MCF 10A (cell line): Measurements from ENCODE around the gene INSIG1. TPM values are rescaled to one million over a fixed set of nuclear protein-coding genes. Genes with fewer than 3 reads are reported as not detected.

Source experiments
- BruUV-seq: library from RNA; stranded (reverse); fragments of 400-500 nt; replicated peaks from 2 replicates; lab custom pipeline; 2021; lab: Mats Ljungman, UMichigan
- CTCF ChIA-PET: fragments of 300-600 bp; sonication (Branson Sonifier 250); formaldehyde crosslinking; extraction: SDS; loops from one replicate; lab custom pipeline; 2021; ENCODE audit warnings: antibody characterized with exemption, inconsistent platforms; lab: Yijun Ruan, JAX
- POLR2A ChIA-PET: fragments of 300-600, 350-650 bp; sonication (Branson Sonifier 250); formaldehyde crosslinking; extraction: SDS; loops from one replicate; lab custom pipeline; 2020; ENCODE audit warnings: antibody characterized with exemption, inconsistent platforms; lab: Yijun Ruan, JAX
- DNase-seq: peaks from one replicate; pipeline ENCODE4 v3.0.0-alpha.2; 2018; ENCODE audit not compliant: unreplicated experiment
- H3K27ac Mint-ChIP-seq: one replicate; pipeline ENCODE4 v1.8.0; 2022; ENCODE audit warnings: mild to moderate bottlenecking, low read depth, mixed read lengths; ENCODE audit not compliant: unreplicated experiment
- H3K27me3 Mint-ChIP-seq: one replicate; pipeline ENCODE4 v1.8.0; 2022; ENCODE audit warnings: mixed read lengths; ENCODE audit not compliant: insufficient read depth, unreplicated experiment
- H3K36me3 Mint-ChIP-seq: one replicate; pipeline ENCODE4 v1.8.0; 2022; ENCODE audit warnings: mild to moderate bottlenecking, moderate library complexity, mixed read lengths; ENCODE audit not compliant: insufficient read depth, unreplicated experiment
- H3K4me1 Mint-ChIP-seq: one replicate; pipeline ENCODE4 v1.8.0; 2022; ENCODE audit warnings: mixed read lengths; ENCODE audit not compliant: insufficient read depth, unreplicated experiment
- H3K4me3 Mint-ChIP-seq: one replicate; pipeline ENCODE4 v1.8.0; 2022; ENCODE audit warnings: mild to moderate bottlenecking, moderate library complexity, mixed read lengths; ENCODE audit not compliant: unreplicated experiment
- H3K9me3 Mint-ChIP-seq: one replicate; pipeline ENCODE4 v1.8.0; 2022; ENCODE audit warnings: mixed read lengths; ENCODE audit not compliant: unreplicated experiment
- intact Hi-C: fragments of 100-400 bp; cut with micrococcal nuclease; formaldehyde crosslinking; loops from 2 replicates; pipeline ENCODE4 v1.14.1; 2022
- total RNA-seq: library from RNA; stranded (reverse); gene quantifications from 2 replicates; pipeline ENCODE4 v1.2.3, GENCODE V29; 2022
- TF ChIP-seq, protein P1 (sequence below): fragments of 200-600 bp; IDR thresholded peaks from one replicate; pipeline ENCODE4 v1.8.0; 2022; ENCODE audit warnings: antibody characterized with exemption, mild to moderate bottlenecking; ENCODE audit not compliant: unreplicated experiment

Gene INSIG1
- total RNA-seq, 1 experiment from 2014 or later = 11.2 TPM

DNA sequence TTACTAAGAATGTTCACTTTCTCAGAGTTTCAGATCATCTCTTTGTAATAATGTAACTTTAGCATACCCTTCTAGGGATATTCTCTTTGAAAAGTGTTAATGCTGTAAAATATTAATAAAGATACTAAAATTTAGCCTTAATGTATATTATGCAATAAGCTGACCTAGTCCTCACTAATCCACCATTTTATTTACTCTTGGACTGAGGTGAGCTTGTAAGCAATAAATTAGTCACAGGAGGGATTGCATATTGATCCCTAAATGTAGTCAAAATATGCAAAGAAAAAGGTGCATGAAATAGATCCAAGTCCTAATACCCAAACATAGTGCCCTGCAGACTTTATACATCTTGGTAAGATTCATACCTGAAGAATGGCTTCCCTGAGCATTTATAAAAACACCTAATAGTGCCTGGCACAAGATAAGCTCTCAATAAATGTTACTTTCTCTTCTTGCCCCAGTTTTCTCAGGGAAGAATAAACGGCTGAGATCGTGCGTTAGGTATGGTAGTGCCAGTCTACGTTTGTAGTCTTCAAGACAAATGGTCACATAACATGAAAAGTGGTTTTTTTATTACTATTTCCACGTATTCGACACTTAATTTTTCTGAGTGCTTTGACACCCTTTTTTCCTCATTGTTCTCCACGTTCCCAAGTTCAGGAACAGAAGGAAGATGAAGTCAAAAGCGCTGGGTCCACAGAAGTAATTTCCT is 14.3 kb downstream of the INSIG1 start:
- no peak overlapping the region for H3K4me3 Mint-ChIP-seq
- no peaks in the 10 kb centered on the region for H3K9me3 Mint-ChIP-seq
- DNase-seq = no peak
- intact Hi-C loops = no loop called here
- no TSS peak for BruUV-seq
- ChIA-PET POLR2A (interaction anchor here (0.6 to 1.1 kb wide), 5 partner anchors 11 to 384 kb away, joined by 3 read pairs; partner anchors contain the start of gene INSIG1), CTCF (interaction anchor here (0.6 to 1.0 kb wide), 2 partner anchors 12 to 40 kb away, joined by 3 to 4 read pairs; no protein-coding TSS in a partner anchor)
- TF ChIP-seq, protein P1, sequence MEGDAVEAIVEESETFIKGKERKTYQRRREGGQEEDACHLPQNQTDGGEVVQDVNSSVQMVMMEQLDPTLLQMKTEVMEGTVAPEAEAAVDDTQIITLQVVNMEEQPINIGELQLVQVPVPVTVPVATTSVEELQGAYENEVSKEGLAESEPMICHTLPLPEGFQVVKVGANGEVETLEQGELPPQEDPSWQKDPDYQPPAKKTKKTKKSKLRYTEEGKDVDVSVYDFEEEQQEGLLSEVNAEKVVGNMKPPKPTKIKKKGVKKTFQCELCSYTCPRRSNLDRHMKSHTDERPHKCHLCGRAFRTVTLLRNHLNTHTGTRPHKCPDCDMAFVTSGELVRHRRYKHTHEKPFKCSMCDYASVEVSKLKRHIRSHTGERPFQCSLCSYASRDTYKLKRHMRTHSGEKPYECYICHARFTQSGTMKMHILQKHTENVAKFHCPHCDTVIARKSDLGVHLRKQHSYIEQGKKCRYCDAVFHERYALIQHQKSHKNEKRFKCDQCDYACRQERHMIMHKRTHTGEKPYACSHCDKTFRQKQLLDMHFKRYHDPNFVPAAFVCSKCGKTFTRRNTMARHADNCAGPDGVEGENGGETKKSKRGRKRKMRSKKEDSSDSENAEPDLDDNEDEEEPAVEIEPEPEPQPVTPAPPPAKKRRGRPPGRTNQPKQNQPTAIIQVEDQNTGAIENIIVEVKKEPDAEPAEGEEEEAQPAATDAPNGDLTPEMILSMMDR = no peak
- H3K27ac Mint-ChIP-seq = no peak overlapping the region
- peaks cover 5% of the 10 kb centered on the region for H3K4me1 Mint-ChIP-seq
- no peaks in the 10 kb centered on the region for H3K27me3 Mint-ChIP-seq
- H3K36me3 Mint-ChIP-seq = peaks cover 33% of the 10 kb centered on the region

DNA sequence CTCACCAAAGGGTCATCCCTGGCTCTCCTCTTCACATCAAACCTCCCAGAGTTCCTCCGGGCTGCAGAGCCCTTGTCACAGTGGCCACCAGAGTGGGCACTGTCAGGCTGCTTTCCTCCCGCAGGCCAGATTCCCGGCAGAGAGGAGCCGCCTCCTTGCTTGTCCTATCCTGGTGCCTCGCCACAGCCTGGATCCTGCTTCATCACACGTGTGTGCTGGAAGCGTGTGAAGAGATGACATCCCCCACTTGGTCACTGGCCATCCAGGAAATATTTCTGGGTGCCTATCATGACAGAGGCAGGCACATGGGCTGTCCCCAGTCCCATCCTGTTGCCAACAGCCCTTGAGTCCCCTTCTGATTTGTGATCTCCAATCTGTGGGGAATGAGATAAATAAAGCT is 15.0 kb downstream of the INSIG1 start:
- no peak for DNase-seq
- ChIA-PET CTCF (interaction anchor here (1.0 kb wide), 2 partner anchors 11 to 383 kb away, joined by 3 read pairs; no protein-coding TSS in a partner anchor), POLR2A (interaction anchor here (0.8 to 1.1 kb wide), 3 partner anchors 11 to 385 kb away, joined by 3 read pairs; partner anchors contain the start of gene INSIG1)
- Mint-ChIP-seq H3K36me3 (peaks cover 27% of the 10 kb centered on the region), H3K27me3 (no peaks in the 10 kb centered on the region), H3K4me3 (no peak overlapping the region), H3K9me3 (no peaks in the 10 kb centered on the region), H3K4me1 (no peaks in the 10 kb centered on the region), H3K27ac (no peak overlapping the region)
- intact Hi-C loops = no loop called here
- no TSS peak for BruUV-seq
- TF ChIP-seq, protein P1 = no peak

DNA sequence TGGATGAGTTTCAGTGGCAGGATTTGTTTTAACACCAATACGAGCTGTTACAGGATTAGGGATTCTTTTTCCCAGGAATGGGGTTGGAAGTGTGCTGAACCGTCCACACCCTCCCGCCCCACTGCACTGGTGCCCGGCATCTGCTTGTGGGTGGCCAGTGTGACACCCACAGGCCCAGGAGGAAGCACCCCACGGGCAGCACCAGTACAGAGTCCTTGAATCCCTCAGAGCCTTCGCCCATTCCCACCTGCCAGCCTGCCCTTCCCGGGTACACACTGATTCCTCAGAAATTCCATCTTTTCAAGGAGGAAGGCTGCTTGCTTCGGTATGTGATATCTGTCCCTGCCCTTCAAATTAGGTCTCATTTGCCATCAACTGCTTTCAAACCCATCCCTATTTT is 15.4 kb downstream of the INSIG1 start:
- intact Hi-C loops = no loop called here
- H3K27ac Mint-ChIP-seq = no peak overlapping the region
- no peaks in the 10 kb centered on the region for H3K27me3 Mint-ChIP-seq
- no peak for DNase-seq
- ChIA-PET CTCF (interaction anchor here (1.0 kb wide), 2 partner anchors 11 to 384 kb away, joined by 3 read pairs; no protein-coding TSS in a partner anchor), POLR2A (no interaction called here)
- H3K9me3 Mint-ChIP-seq = no peaks in the 10 kb centered on the region
- no TSS peak for BruUV-seq
- TF ChIP-seq, protein P1 = no peak
- H3K36me3 Mint-ChIP-seq = peaks cover 26% of the 10 kb centered on the region
- no peaks in the 10 kb centered on the region for H3K4me1 Mint-ChIP-seq
- no peak overlapping the region for H3K4me3 Mint-ChIP-seq

DNA sequence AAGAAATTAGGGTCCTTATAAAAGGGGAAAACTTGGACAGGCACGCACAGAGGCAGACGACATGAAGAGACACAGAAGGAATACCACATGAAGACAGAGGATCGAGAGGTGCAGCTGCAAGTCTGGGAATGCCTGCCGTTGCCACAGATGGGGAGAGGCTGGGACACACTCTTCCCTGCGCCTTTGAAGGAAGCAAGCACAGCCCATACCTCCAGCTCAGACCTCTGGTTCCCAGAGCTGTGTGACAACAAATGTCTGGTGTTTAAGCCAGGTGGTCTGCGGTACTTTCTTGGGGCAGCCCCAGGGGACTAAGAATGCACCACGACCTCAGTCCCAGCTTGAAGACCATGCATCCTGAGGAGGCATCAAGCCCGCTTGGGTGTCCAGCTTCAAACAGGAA is 18.3 kb downstream of the INSIG1 start:
- DNase-seq = no peak
- H3K27ac Mint-ChIP-seq = no peak overlapping the region
- H3K9me3 Mint-ChIP-seq = no peaks in the 10 kb centered on the region
- H3K36me3 Mint-ChIP-seq = no peaks in the 10 kb centered on the region
- H3K4me3 Mint-ChIP-seq = no peak overlapping the region
- POLR2A ChIA-PET = no interaction called here
- no peaks in the 10 kb centered on the region for H3K27me3 Mint-ChIP-seq
- TF ChIP-seq, protein P1 = no peak
- BruUV-seq = no TSS peak
- intact Hi-C loops = no loop called here
- no peaks in the 10 kb centered on the region for H3K4me1 Mint-ChIP-seq
- CTCF ChIA-PET = interaction anchor here (0.7 kb wide), 1 partner anchor 323 kb away, joined by 3 read pairs; no protein-coding TSS in a partner anchor
